ENCODE measurements around the gene FAR1. TPM values are rescaled to one million over a fixed set of nuclear protein-coding genes. Genes with fewer than 3 reads are reported as not detected.
"Not testable (repeated sequence)": the region's sequence is repeated elsewhere in the genome, so short reads cannot be mapped to it uniquely, and the experiment has no call there.

The FAR1 gene
- total RNA-seq, 1 donor from 2014 or later, result 28.2 TPM

DNA sequence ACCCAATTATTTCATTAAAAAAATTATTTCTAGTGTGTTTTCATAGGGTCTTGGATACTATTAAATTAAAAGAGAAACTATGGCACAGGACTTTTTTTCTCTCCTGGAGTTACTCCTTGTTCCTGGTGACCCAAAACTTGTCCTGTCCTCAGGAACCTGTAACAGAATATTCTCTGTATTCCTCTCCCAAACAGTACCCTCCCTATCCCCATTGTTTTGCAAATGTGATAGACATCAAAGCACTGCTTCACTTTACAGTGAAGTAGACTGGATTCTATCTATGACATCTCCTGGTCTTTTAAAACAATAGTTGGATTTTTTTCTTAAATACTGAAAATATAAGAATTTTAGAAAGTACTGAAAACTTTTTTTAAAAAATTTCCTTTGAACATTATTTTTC, 37.2 kb downstream of the FAR1 start:
- DNase-seq (ENCODE audit: low spot score), result no peak

DNA sequence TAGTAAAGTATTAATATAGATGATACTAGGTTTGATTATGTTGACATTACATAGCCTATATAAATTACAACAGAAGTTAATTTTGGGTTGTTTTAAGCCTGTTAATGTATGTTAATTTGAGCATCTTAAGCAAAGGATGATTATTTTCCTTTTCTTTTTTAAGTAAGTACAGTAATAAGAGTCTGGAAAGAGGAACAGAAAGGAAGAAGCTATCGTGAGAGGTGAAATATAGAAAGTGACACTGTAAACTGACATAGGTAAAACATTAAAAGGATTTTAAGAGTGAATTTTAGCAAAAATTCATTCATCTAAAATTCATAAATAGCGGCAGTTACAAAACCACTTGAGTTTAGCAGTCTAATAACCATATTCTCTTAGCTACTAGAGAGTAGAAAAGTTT, 45.5 kb downstream of the FAR1 start:
- DNase-seq (ENCODE audit: low spot score), result no peak

DNA sequence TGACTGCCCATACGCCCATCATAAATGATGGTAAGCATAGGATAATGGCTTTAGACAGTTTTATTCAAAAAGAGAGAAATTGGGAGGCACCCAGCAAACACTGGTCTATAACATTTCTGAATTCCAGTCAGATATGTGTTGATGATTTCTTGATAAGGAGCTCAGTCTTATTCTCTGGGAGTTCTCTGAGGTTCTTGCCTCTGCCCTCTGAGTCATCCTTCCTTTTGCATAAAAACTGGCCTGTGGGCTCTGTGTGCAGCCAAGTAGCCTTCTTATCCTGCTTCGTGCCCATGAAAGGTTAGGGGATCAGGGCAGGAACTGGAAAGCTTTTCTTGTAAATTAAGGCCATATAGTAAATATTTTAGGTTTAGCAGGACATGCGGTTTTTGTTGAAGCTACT, 48.9 kb downstream of the FAR1 start:
- DNase-seq (ENCODE audit: low spot score), result no peak

DNA sequence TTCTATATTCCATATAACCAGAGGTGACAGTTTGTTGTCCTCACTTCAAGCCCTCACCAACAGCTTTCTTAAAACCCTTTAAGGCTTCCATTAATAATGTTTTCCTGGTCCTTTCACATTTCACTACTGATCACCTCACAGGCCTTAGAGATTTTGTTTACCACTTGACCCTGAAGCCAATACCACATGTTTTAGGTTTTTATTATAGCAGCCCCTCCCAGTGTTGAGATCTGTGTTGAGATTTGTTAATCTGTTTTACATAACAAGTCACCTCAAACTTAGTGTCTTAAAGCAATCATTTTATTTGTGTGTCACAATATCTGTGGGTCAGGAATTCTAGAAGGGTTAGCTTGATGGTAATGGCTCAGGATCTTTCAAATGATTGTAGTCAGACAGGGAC, 49.9 kb downstream of the FAR1 start:
- DNase-seq (ENCODE audit: low spot score), result no peak

DNA sequence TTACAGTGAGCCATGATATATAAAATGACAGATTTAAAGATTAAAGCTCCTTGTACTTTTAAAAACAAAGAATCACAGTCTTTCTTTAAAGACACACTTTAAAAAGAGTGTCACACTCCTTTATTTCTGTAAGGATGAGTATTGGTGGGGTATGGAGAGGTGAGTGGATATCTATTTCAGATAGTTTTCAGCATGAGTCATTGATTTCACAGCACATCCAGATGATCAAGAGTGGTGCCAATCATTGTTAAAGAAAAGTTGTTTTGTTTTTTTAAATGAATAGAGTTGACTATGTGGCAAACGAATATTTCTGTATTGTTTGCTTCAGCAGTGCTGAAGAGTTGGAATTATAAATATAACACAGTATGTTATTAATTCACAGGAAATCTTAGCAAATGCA, 52.5 kb downstream of the FAR1 start:
- DNase-seq (ENCODE audit: low spot score), result no peak

DNA sequence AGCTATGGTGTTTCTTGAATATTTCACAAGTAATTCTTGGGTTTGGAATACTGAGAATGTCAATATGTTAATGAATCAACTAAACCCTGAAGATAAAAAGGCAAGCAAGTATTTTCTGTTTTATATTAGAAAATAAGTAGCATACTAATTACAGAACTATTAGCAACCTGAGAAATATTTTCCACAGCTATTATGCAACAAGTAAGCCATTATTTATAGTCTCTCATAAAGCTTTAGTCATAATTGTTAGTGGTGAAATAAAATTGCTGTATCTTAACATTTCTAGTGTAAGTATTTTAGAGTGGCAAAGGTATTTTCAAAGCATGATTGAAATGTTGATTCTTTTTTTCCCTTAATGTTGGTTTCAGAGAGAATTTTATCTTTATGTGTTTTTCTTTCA, 53.3 kb downstream of the FAR1 start:
- DNase-seq (ENCODE audit: low spot score), result no peak

DNA sequence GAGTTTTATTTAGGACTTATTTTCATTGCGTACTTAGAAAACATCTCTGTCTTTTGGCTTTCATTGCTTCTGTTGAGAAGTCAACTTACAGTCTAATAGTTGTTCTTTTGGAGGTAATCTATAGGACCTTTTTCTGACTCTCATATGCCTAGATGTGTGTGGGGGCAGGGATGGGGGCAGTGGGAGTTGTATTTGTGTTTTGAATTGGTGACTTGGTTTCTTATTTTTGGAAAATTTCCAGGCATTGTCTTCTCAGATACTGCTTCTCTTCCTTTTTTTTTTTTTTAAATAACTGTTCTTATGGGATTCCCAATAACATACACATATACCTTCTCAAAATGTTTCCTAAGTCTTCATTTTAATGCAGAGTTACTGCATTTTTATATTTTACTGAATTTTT, 58.0 kb downstream of the FAR1 start:
- no peak for DNase-seq (ENCODE audit: low spot score)

DNA sequence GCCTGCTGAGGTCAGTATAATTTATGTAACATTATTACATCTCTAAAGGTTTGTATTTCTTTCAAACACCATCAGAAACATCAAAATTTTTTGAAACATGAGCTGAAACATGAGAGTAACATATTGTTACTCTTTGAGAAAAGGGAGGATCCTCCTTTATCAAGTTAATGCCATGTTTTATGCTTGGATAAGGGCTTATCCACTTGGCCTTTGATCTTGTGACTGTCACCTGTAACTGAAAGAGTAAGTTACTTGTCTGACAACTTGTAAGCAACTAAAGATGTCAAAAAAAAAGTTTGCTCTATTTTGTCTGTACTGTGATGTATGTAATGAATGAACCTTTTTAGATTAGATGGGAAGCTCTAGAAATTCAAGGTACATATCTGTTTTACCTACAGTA, 59.6 kb downstream of the FAR1 start:
- DNase-seq (ENCODE audit: low spot score), result no peak

- no peak for DNase-seq (ENCODE audit: low spot score)
These were observed 66.1 kb downstream of the FAR1 start for GRCh38 chr11:13734530-13734929.

- no peak for DNase-seq (ENCODE audit: low spot score)
These were observed 76.7 kb downstream of the FAR1 start for GRCh38 chr11:13745165-13745564.

GRCh38 chr11:13753316-13753715, 84.8 kb downstream of the FAR1 start:
- not testable (repeated sequence) for DNase-seq (ENCODE audit: low spot score)

GRCh38 chr11:13759050-13759449, 90.6 kb downstream of the FAR1 start:
- DNase-seq (ENCODE audit: low spot score), result no peak

- no peak for DNase-seq (ENCODE audit: low spot score)
These were observed 91.6 kb downstream of the FAR1 start for GRCh38 chr11:13760115-13760514.

DNA sequence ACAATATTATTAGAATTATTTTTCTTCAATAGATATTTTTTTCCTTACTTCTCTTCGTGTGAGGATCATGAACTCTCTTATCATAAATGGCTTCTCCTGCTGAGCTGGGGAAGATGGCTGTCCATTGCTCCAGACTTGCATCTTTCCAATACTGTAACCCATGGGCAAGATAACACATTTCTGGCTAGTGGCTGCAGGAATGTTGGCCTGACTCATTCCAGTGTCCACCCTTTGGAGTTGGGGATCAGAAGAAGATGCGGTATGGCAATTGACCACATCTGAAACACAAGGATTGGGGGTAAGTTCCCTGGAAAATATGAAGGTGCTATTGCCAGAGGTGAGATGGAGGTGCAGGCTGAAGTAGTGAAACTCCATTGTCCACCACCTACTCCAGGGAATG, 92.8 kb downstream of the FAR1 start:
- no peak for DNase-seq (ENCODE audit: low spot score)

- no peak for DNase-seq (ENCODE audit: low spot score)
These were observed 93.2 kb downstream of the FAR1 start for GRCh38 chr11:13761716-13762115.

DNA sequence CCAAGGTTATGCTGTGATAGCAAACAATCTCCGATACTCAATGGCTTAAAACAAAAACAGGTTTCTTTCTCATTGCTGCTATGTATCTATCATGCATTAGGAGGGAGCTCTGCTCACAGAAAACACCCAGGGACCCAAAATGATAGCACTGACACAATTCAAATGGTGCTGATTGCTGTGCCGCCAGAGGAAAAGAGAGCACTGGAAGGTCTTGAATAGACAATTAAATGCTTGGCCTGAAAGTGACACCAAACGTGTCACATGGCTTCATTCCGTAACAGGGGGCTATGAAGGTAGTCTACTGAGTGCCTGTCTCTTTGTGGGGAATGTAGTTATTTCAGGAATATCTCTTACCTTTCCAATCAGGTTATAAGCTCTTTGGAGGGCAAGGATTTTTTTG, 94.2 kb downstream of the FAR1 start:
- DNase-seq (ENCODE audit: low spot score), result no peak

DNA sequence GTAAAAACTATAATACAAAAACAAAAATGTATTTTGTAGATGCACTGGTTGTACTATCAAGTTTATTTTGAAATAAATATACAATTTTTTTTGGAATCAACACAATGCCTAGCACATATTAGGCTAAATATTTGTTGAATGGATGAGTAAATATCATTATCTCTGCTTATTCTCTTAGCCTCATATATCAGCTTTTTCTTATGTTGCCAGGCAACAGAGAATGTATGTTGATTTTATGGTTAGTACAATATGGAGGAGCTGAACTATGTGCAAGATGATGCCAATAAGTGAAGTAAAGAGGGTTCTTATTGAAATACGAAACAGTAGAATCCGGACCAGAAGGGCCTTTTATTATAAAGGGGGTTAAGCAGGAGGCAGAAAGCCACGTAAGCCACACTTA, 94.9 kb downstream of the FAR1 start:
- no peak for DNase-seq (ENCODE audit: low spot score)

GRCh38 chr11:13765886-13766285, 97.4 kb downstream of the FAR1 start:
- DNase-seq (ENCODE audit: low spot score), result no peak

- DNase-seq (ENCODE audit: low spot score), result no peak
These were observed 99.0 kb downstream of the FAR1 start for GRCh38 chr11:13767471-13767870.

GRCh38 chr11:13769188-13769587, 100.7 kb downstream of the FAR1 start:
- no peak for DNase-seq (ENCODE audit: low spot score)

- DNase-seq (ENCODE audit: low spot score), result no peak
These were observed 102.7 kb downstream of the FAR1 start for GRCh38 chr11:13771151-13771550.

GRCh38 chr11:13772223-13773046, 104.0 kb downstream of the FAR1 start:
- DNase-seq (ENCODE audit: low spot score), result peak; percentile 23

DNA sequence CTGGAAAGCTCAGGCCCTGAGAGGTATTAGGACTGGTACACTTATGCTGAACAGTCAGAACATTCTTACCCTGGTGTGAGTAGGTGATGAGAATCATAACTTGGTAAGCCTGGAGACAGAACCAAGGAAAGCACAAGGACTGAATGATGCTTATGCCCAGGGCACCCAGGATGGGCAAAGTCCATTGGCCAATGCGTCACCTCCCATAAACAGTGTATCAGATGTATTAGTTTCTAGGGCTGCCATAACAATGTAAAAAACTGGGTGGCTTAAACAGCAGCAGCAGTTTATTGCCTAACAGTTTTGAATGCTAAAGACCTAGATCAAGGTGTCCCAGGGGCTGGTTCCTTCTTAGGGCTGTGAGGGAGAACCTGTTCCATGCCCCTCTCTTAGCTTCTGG, 107.0 kb downstream of the FAR1 start:
- no peak for DNase-seq (ENCODE audit: low spot score)
